Trophoblast cell (in vitro differentiated cells and primary cell): ENCODE results near the gene NEGR1.

ENCODE experiments used
- DNase-seq, 2 donors: peaks; one replicate each; pipeline ENCODE4 v3.0.0-alpha.2; 2016
- H2AFZ ChIP-seq: 2 replicates; pipeline ENCODE4 v1.6.1; 2013; ENCODE audit warnings: low read length, moderate library complexity, mild to moderate bottlenecking; ENCODE audit not compliant: insufficient read depth, poor library complexity
- H2AK5ac ChIP-seq: 2 replicates; pipeline ENCODE4 v1.6.1; 2013; ENCODE audit warnings: mild to moderate bottlenecking, low read length
- H2BK120ac ChIP-seq: 2 replicates; pipeline ENCODE4 v1.6.1; 2013; ENCODE audit warnings: low read length, mild to moderate bottlenecking, moderate library complexity; ENCODE audit not compliant: insufficient read depth, poor library complexity
- H2BK12ac ChIP-seq: 2 replicates; pipeline ENCODE4 v1.6.1; 2013; ENCODE audit warnings: mild to moderate bottlenecking, low read length, moderate library complexity
- H2BK5ac ChIP-seq: 2 replicates; pipeline ENCODE4 v1.6.1; 2013; ENCODE audit warnings: low read length, low read depth, moderate library complexity, mild to moderate bottlenecking; ENCODE audit not compliant: poor library complexity
- H3K14ac ChIP-seq: 2 replicates; pipeline ENCODE4 v1.6.1; 2013; ENCODE audit warnings: mild to moderate bottlenecking, low read length
- H3K18ac ChIP-seq: 2 replicates; pipeline ENCODE4 v1.6.1; 2013; ENCODE audit warnings: mild to moderate bottlenecking, low read length
- H3K23ac ChIP-seq: 2 replicates; pipeline ENCODE4 v1.6.1; 2013; ENCODE audit warnings: low read length
- H3K27ac ChIP-seq: 2 replicates; pipeline ENCODE4 v1.5.1; 2013; ENCODE audit warnings: low read depth, mild to moderate bottlenecking, inconsistent platforms, low read length, moderate library complexity
- H3K27me3 ChIP-seq: 2 replicates; pipeline ENCODE4 v1.6.1; 2013; ENCODE audit warnings: inconsistent platforms, mild to moderate bottlenecking, low read length, moderate library complexity; ENCODE audit not compliant: insufficient read depth
- H3K36me3 ChIP-seq, 2 experiments: 1 replicate in 1 of 2; 2 replicates in 1 of 2; pipeline ENCODE4 v1.6.1; 2013; ENCODE audit warnings: low read length in 2 of 2, mild to moderate bottlenecking in 2 of 2, moderate library complexity in 1 of 2; ENCODE audit not compliant: insufficient read depth in 2 of 2, control insufficient read depth in 1 of 2
- H3K4ac ChIP-seq: 2 replicates; pipeline ENCODE4 v1.6.1; 2013; ENCODE audit warnings: low read depth, mild to moderate bottlenecking, low read length, moderate library complexity
- H3K4me1 ChIP-seq, 2 experiments: 1 replicate in 1 of 2; 2 replicates in 1 of 2; pipeline ENCODE4 v1.6.1; 2013; ENCODE audit warnings: low read length in 2 of 2, mild to moderate bottlenecking in 2 of 2, moderate library complexity in 1 of 2; ENCODE audit not compliant: insufficient read depth in 2 of 2, control insufficient read depth in 1 of 2
- H3K4me2 ChIP-seq: 2 replicates; pipeline ENCODE4 v1.6.1; 2013; ENCODE audit warnings: inconsistent platforms, mild to moderate bottlenecking, low read length, moderate library complexity
- H3K4me3 ChIP-seq: 2 replicates; pipeline ENCODE4 v1.5.1; 2013; ENCODE audit warnings: mild to moderate bottlenecking, low read depth, low read length, inconsistent platforms
- H3K79me1 ChIP-seq: one replicate; pipeline ENCODE4 v1.6.1; 2013; ENCODE audit warnings: low read length
- H3K79me2 ChIP-seq: 2 replicates; pipeline ENCODE4 v1.6.1; 2013; ENCODE audit warnings: low read length, mild to moderate bottlenecking; ENCODE audit not compliant: control insufficient read depth, insufficient read depth, poor library complexity
- H3K9ac ChIP-seq: 2 replicates; pipeline ENCODE4 v1.6.1; 2013; ENCODE audit warnings: mild to moderate bottlenecking, low read length
- H3K9me3 ChIP-seq: 2 replicates; pipeline ENCODE4 v1.6.1; 2013; ENCODE audit warnings: low read depth, mild to moderate bottlenecking, control low read depth, inconsistent platforms, low read length; ENCODE audit not compliant: insufficient read depth
- H4K12ac ChIP-seq: 2 replicates; pipeline ENCODE4 v1.6.1; 2013; ENCODE audit warnings: low read depth, mild to moderate bottlenecking, low read length, moderate library complexity
- H4K8ac ChIP-seq: 2 replicates; pipeline ENCODE4 v1.6.1; 2013; ENCODE audit warnings: low read depth, mild to moderate bottlenecking, low read length, moderate library complexity
- H4K91ac ChIP-seq: one replicate; pipeline ENCODE4 v1.6.1; 2013; ENCODE audit warnings: low read depth, mild to moderate bottlenecking, low read length, moderate library complexity
- WGBS: extraction: QIAGEN DNeasy Blood & Tissue Kit; methylation state at CpG from one replicate; pipeline ENCODE4 v1.1.7; 2013; ENCODE audit warnings: missing lambda C conversion rate; ENCODE audit not compliant: insufficient read length, insufficient coverage; ENCODE audit errors: extremely low coverage; 5-methylcytosine and 5-hydroxymethylcytosine counted together

NEGR1 gene

DNA sequence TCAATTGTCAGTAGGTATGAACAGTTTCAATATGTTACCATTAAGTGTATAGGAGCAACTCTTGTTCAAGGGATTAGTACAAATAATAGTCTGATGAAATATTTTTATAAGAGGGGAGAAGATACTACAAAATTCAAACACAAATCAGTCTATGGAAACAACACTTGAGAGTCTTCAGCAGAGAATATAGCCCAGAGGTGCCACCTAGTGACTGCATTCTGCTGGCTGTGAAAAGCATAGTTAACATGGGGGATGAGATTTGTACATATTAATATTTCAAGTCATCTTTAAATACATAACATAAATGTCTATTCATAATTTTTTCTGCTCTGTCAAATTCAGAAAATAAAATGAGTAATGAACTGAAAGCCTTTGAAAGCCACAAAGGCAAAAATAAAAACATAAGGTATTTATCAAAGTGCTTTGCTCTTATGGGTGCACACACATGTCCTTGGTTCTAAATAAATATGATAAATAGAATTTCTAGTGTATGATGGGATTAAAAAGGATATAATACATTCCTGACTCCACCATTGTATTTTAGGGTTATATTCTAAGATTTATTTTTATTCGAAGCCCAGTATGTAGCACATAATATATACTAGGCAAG, 760.6 kb downstream of the NEGR1 start:
- no peaks in the 10 kb centered on the region for H3K79me2 ChIP-seq
- H3K18ac ChIP-seq, result no peak overlapping the region
- H3K4ac ChIP-seq, result no peak overlapping the region
- no peak overlapping the region for H3K27ac ChIP-seq
- H3K36me3 ChIP-seq, result no peaks in the 10 kb centered on the region
- no peak overlapping the region for H2BK5ac ChIP-seq
- no peak overlapping the region for H3K9ac ChIP-seq
- no peak overlapping the region for H3K4me3 ChIP-seq
- H2AFZ ChIP-seq, result no peak overlapping the region
- H4K91ac ChIP-seq, result no peak overlapping the region
- H3K14ac ChIP-seq, result no peak overlapping the region
- H2AK5ac ChIP-seq, result no peak overlapping the region
- H3K27me3 ChIP-seq, result no peaks in the 10 kb centered on the region
- no peak overlapping the region for H4K12ac ChIP-seq
- WGBS, result no CpG with 5 or more reads among the region's 1 CpG
- no peaks in the 10 kb centered on the region for H3K79me1 ChIP-seq
- H3K23ac ChIP-seq, result no peak overlapping the region
- H3K9me3 ChIP-seq, result no peaks in the 10 kb centered on the region
- H3K4me2 ChIP-seq, result no peak overlapping the region
- DNase-seq, result peak; percentile 13 to 47
- H4K8ac ChIP-seq, result no peak overlapping the region
- no peaks in the 10 kb centered on the region for H3K4me1 ChIP-seq
- H2BK12ac ChIP-seq, result no peak overlapping the region
- no peak overlapping the region for H2BK120ac ChIP-seq

- H3K4ac ChIP-seq, result no peak overlapping the region
- no peak overlapping the region for H2AFZ ChIP-seq
- H3K27me3 ChIP-seq, result no peaks in the 10 kb centered on the region
- H4K8ac ChIP-seq, result no peak overlapping the region
- no peak for DNase-seq
- H3K79me2 ChIP-seq, result no peaks in the 10 kb centered on the region
- H3K36me3 ChIP-seq, result no peaks in the 10 kb centered on the region
- no peak overlapping the region for H3K14ac ChIP-seq
- no peak overlapping the region for H2BK5ac ChIP-seq
- no peak overlapping the region for H3K23ac ChIP-seq
- H3K9me3 ChIP-seq, result no peaks in the 10 kb centered on the region
- H2BK120ac ChIP-seq, result no peak overlapping the region
- H3K18ac ChIP-seq, result no peak overlapping the region
- no peak overlapping the region for H4K91ac ChIP-seq
- no peak overlapping the region for H3K27ac ChIP-seq
- no peak overlapping the region for H4K12ac ChIP-seq
- no peak overlapping the region for H3K4me2 ChIP-seq
- H3K4me1 ChIP-seq, result no peaks in the 10 kb centered on the region
- H3K9ac ChIP-seq, result no peak overlapping the region
- no peak overlapping the region for H2AK5ac ChIP-seq
- no peaks in the 10 kb centered on the region for H3K79me1 ChIP-seq
- no peak overlapping the region for H3K4me3 ChIP-seq
- no peak overlapping the region for H2BK12ac ChIP-seq
Observed at GRCh38 chr1:71511505-71511904, 770.8 kb downstream of the NEGR1 start.

- no peak overlapping the region for H2AFZ ChIP-seq
- H3K4me1 ChIP-seq, result no peaks in the 10 kb centered on the region
- H3K79me2 ChIP-seq, result no peaks in the 10 kb centered on the region
- H2BK120ac ChIP-seq, result no peak overlapping the region
- H4K91ac ChIP-seq, result no peak overlapping the region
- no peak overlapping the region for H4K8ac ChIP-seq
- no peaks in the 10 kb centered on the region for H3K79me1 ChIP-seq
- H3K18ac ChIP-seq, result no peak overlapping the region
- H3K23ac ChIP-seq, result no peak overlapping the region
- WGBS, result no CpG with 5 or more reads among the region's 1 CpG
- H3K14ac ChIP-seq, result no peak overlapping the region
- no peak overlapping the region for H3K4me3 ChIP-seq
- H3K9ac ChIP-seq, result no peak overlapping the region
- H4K12ac ChIP-seq, result no peak overlapping the region
- no peaks in the 10 kb centered on the region for H3K27me3 ChIP-seq
- no peaks in the 10 kb centered on the region for H3K36me3 ChIP-seq
- no peak for DNase-seq
- H2BK12ac ChIP-seq, result no peak overlapping the region
- H3K9me3 ChIP-seq, result no peaks in the 10 kb centered on the region
- H2AK5ac ChIP-seq, result no peak overlapping the region
- no peak overlapping the region for H3K27ac ChIP-seq
- H3K4me2 ChIP-seq, result no peak overlapping the region
- no peak overlapping the region for H2BK5ac ChIP-seq
- no peak overlapping the region for H3K4ac ChIP-seq
Observed at GRCh38 chr1:71510725-71511124, 771.6 kb downstream of the NEGR1 start.

DNA sequence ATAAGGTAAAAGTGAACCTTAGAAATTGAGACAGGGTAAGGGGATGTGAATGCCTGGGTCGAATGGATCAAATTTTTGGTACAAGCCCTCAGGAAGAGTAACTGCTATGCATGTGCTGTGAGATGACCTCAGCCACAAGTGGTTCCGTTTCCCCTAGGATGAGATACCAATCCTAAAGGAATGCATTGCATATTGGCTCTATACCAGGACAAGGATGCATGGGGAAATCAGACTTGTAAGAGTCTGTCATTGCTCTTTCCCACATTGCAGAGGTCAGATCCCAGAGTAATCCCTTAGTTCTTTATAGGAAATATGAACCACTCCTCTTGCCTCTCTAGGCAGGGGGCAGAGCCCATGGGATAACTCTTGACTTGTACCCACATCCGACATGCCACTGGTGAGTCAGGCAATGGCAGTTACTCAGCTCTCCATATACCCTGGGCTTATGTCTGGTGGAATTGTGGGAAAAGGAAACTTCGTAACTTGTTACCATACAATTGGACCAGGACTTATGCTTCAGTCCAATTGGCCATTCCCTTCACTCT, 773.2 kb downstream of the NEGR1 start:
- Histone ChIP-seq H2AFZ (no peak overlapping the region), H3K18ac (no peak overlapping the region), H3K4ac (no peak overlapping the region), H4K12ac (no peak overlapping the region), H3K9me3 (no peaks in the 10 kb centered on the region), H3K27ac (no peak overlapping the region), H3K9ac (no peak overlapping the region), H3K4me1 (no peaks in the 10 kb centered on the region), H3K4me3 (no peak overlapping the region), H2BK12ac (no peak overlapping the region), H3K27me3 (no peaks in the 10 kb centered on the region), H3K14ac (no peak overlapping the region), H4K8ac (no peak overlapping the region), H3K4me2 (no peak overlapping the region), H3K79me1 (no peaks in the 10 kb centered on the region), H2AK5ac (no peak overlapping the region), H2BK120ac (no peak overlapping the region), H3K23ac (no peak overlapping the region), H4K91ac (no peak overlapping the region), H3K36me3 (no peaks in the 10 kb centered on the region), H3K79me2 (no peaks in the 10 kb centered on the region), H2BK5ac (no peak overlapping the region)
- WGBS, result no CpG with 5 or more reads among the region's 4 CpGs
- DNase-seq, result no peak
